AG10803 (cell line): ENCODE results near the gene ZRANB1.

ENCODE experiments used
- DNase-seq: peaks from one replicate; pipeline ENCODE4 v3.0.0; 2010; ENCODE audit warnings: low read depth
- H3K4me3 ChIP-seq: 2 replicates; pipeline ENCODE4 v1.5.1; 2011; ENCODE audit warnings: mild to moderate bottlenecking, low read length, control low read depth
- TF ChIP-seq, protein P1 (sequence below): conservative IDR thresholded peaks from 2 replicates; pipeline ENCODE4 v1.5.1; 2011; ENCODE audit warnings: mild to moderate bottlenecking, low read length, control low read depth, inconsistent platforms

Gene ZRANB1

GRCh38 chr10:124961248-124961570 is 19.3 kb downstream of the ZRANB1 start:
- TF ChIP-seq, protein P1, sequence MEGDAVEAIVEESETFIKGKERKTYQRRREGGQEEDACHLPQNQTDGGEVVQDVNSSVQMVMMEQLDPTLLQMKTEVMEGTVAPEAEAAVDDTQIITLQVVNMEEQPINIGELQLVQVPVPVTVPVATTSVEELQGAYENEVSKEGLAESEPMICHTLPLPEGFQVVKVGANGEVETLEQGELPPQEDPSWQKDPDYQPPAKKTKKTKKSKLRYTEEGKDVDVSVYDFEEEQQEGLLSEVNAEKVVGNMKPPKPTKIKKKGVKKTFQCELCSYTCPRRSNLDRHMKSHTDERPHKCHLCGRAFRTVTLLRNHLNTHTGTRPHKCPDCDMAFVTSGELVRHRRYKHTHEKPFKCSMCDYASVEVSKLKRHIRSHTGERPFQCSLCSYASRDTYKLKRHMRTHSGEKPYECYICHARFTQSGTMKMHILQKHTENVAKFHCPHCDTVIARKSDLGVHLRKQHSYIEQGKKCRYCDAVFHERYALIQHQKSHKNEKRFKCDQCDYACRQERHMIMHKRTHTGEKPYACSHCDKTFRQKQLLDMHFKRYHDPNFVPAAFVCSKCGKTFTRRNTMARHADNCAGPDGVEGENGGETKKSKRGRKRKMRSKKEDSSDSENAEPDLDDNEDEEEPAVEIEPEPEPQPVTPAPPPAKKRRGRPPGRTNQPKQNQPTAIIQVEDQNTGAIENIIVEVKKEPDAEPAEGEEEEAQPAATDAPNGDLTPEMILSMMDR: no peak
- no peak overlapping the region for H3K4me3 ChIP-seq
- no peak for DNase-seq

- no peak for DNase-seq
- TF ChIP-seq, protein P1: no peak
- no peak overlapping the region for H3K4me3 ChIP-seq
Observed at GRCh38 chr10:124962421-124962820, 20.5 kb downstream of the ZRANB1 start.

DNA sequence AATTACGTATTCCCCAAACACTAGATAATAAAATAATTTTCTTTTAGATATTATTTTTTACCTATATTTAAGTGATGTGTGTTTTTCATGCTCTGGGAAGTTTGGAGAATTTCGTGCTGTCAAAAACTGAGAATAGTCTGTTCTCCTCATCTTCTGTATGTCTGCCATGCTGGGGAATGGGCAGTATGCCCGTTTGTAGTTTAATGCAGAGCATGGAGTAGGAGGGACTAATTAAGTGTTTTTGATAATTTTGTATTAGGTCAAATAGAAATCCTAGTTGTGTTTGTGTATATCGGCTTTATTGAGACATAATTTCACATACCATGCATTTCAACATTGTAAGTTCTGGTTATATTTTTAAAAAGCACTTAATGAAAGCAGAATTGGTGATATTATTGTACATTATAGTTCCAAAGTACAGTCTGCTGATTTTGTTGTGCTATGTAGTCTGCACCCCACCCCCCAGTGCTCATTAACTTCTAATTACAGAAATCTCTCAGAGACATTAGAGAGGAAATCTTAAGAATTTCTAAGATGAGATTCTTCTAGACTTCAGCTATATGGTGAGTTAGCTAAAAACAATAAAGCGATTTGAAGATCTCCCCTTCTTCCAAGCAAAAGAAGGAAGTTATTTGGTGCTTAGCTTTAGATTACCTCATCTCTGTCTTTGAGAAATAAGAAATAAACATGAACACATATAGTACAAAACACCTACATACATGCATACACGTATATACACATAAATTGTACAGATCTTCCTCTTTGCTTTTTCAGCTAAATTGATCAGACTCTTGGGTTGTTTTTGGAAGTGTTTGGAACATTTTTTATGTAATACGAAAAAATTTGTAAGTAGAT is 22.2 kb downstream of the ZRANB1 start:
- TF ChIP-seq, protein P1: no peak
- H3K4me3 ChIP-seq: no peak overlapping the region
- no peak for DNase-seq

DNA sequence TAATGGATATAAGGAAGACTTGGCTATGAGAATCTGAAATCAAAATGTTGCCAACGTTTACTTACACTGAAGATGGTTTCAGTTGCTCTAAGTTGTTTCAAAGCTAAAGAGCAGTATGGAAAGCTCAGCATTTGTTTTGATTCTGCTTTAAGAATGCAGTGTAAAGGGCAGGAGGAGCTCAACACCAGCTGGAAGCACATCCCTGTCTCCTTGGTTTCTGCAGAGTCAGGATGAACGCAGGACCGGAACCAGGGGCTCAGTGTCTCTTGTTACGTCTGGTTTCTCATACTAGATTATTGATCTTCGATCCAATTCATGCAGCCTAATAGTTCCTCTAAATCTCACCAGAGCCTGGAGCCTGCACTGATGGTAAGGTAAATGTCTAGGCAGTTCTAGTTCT is 24.1 kb downstream of the ZRANB1 start:
- no peak for DNase-seq
- TF ChIP-seq, protein P1: no peak
- no peak overlapping the region for H3K4me3 ChIP-seq

GRCh38 chr10:124967255-124967654 is 25.3 kb downstream of the ZRANB1 start:
- DNase-seq: no peak
- no peak overlapping the region for H3K4me3 ChIP-seq
- TF ChIP-seq, protein P1: no peak

GRCh38 chr10:124971276-124971675 is 29.4 kb downstream of the ZRANB1 start:
- TF ChIP-seq, protein P1: no peak
- H3K4me3 ChIP-seq: no peak overlapping the region
- no peak for DNase-seq

GRCh38 chr10:124972637-124973036 is 30.7 kb downstream of the ZRANB1 start:
- no peak overlapping the region for H3K4me3 ChIP-seq
- DNase-seq: no peak
- TF ChIP-seq, protein P1: no peak
